SJCRH30 (cell line): Measurements from ENCODE around the gene CCDC12. TPM values are rescaled to one million over a fixed set of nuclear protein-coding genes. Genes with fewer than 3 reads are reported as not detected.
"Not testable (repeated sequence)": the region's sequence is repeated elsewhere in the genome, so short reads cannot be mapped to it uniquely, and the experiment has no call there.

Experiments used
- DNase-seq, 2 experiments: peaks; one replicate each; pipeline ENCODE4 v3.0.0-alpha.2; 2015 to 2020
- H3K27ac ChIP-seq: fragments of 250-450 bp; sonication (Bioruptor Pico); 2 replicates; pipeline ENCODE4 v1.5.1; 2020; ENCODE audit warnings: mild to moderate bottlenecking, moderate library complexity
- H3K27me3 ChIP-seq: fragments of 250-450 bp; sonication (Bioruptor Pico); 2 replicates; pipeline ENCODE4 v1.5.1; 2020; ENCODE audit warnings: mild to moderate bottlenecking, moderate library complexity
- H3K36me3 ChIP-seq: fragments of 250-450 bp; sonication (Bioruptor Pico); 2 replicates; pipeline ENCODE4 v1.5.1; 2020; ENCODE audit warnings: mild to moderate bottlenecking, moderate library complexity
- H3K4me1 ChIP-seq: fragments of 250-450 bp; sonication (Bioruptor Pico); 2 replicates; pipeline ENCODE4 v1.5.1; 2020; ENCODE audit warnings: mild to moderate bottlenecking, moderate library complexity
- H3K4me3 ChIP-seq: fragments of 250-450 bp; sonication (Bioruptor Pico); 2 replicates; pipeline ENCODE4 v1.5.1; 2020; ENCODE audit warnings: mild to moderate bottlenecking, moderate library complexity
- H3K9me3 ChIP-seq: fragments of 250-450 bp; sonication (Bioruptor Pico); replicated peaks from 2 replicates; pipeline ENCODE4 v1.5.1; 2020; ENCODE audit warnings: mild to moderate bottlenecking, moderate library complexity
- total RNA-seq: library from RNA; depleted of rRNA; stranded (reverse); fragments of >200 nt; shearing (Covaris generic); gene quantifications from 2 replicates; pipeline ENCODE4 v1.2.3, GENCODE V29; 2014

The CCDC12 gene
- total RNA-seq, 1 experiment from 2014 or later = 37.8 TPM

GRCh38 chr3:46917257-46917656, 59.3 kb downstream of the CCDC12 start:
- peaks cover 5% of the 10 kb centered on the region; the same call in 1 of the 2 replicates for H3K9me3 ChIP-seq
- H3K4me1 ChIP-seq = peaks cover 12% of the 10 kb centered on the region; the same call in 1 of the 2 replicates
- H3K27me3 ChIP-seq = no peaks in the 10 kb centered on the region
- H3K4me3 ChIP-seq = no peak overlapping the region
- no peak for DNase-seq
- H3K36me3 ChIP-seq = peaks cover 52% of the 10 kb centered on the region
- H3K27ac ChIP-seq = no peak overlapping the region

GRCh38 chr3:46916799-46917198, 59.7 kb downstream of the CCDC12 start:
- Histone ChIP-seq H3K27ac (no peak overlapping the region), H3K4me3 (no peak overlapping the region), H3K27me3 (no peaks in the 10 kb centered on the region), H3K4me1 (peaks cover 12% of the 10 kb centered on the region; the same call in 1 of the 2 replicates), H3K36me3 (peaks cover 48% of the 10 kb centered on the region), H3K9me3 (peaks cover 5% of the 10 kb centered on the region; the same call in 1 of the 2 replicates)
- DNase-seq = no peak

GRCh38 chr3:46916278-46916677, 60.3 kb downstream of the CCDC12 start:
- H3K4me1 ChIP-seq = peaks cover 12% of the 10 kb centered on the region; the same call in 1 of the 2 replicates
- DNase-seq = no peak
- H3K4me3 ChIP-seq = no peak overlapping the region
- no peak overlapping the region for H3K27ac ChIP-seq
- peaks cover 43% of the 10 kb centered on the region for H3K36me3 ChIP-seq
- H3K27me3 ChIP-seq = no peaks in the 10 kb centered on the region
- peaks cover 5% of the 10 kb centered on the region; the same call in 1 of the 2 replicates for H3K9me3 ChIP-seq

DNA sequence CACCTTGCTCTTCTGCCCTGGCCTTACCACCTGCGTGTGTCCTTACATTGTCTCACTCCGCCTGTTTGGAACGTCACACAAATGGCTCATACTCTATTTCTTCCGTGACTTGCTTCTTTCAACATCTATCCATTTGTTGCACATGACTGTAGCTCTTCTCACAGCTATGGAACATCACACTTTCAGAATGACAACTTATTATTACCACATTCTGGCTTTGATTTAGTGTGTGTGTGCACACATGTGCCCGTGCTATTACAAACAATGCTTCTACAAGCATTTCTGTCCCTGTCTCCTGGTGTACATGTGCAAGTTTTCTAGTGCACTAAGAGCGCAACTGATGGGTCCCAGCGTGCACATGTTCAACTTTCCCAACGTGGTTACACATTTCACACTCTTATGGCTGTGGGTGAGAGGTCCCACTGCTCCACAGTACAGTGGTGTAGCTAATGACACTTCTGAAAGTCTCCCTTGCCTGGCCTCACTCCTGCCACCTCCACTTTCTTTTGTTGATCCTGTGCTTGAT, 61.2 kb downstream of the CCDC12 start:
- Histone ChIP-seq H3K4me1 (peaks cover 12% of the 10 kb centered on the region; the same call in 1 of the 2 replicates), H3K27me3 (no peaks in the 10 kb centered on the region), H3K36me3 (peaks cover 34% of the 10 kb centered on the region), H3K9me3 (peaks cover 5% of the 10 kb centered on the region; the same call in 1 of the 2 replicates), H3K27ac (no peak overlapping the region), H3K4me3 (no peak overlapping the region)
- no peak for DNase-seq

DNA sequence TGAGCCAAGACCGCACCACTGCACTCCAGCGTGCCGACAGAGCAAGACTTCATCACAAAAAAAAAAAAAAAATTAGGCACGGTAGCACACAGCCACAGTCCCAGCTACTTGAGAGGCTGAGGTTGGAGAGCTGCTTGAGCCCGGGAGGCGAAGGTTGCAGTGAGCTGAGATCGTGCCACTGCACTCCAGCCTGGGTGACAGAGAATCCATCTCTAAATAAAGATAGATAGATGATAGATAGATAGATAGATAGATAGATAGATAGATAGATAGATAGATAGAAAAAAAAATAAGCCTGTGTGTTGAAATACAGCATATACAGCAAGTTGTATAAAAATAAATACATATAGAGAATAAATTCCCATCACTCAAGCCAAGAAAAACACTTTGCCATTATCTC, 61.7 kb downstream of the CCDC12 start:
- Histone ChIP-seq H3K4me3 (no peak overlapping the region), H3K4me1 (peaks cover 13% of the 10 kb centered on the region), H3K27me3 (no peaks in the 10 kb centered on the region), H3K36me3 (peaks cover 29% of the 10 kb centered on the region), H3K27ac (no peak overlapping the region), H3K9me3 (peaks cover 5% of the 10 kb centered on the region; the same call in 1 of the 2 replicates)
- DNase-seq = no peak

GRCh38 chr3:46913644-46914043, 62.9 kb downstream of the CCDC12 start:
- peaks cover 19% of the 10 kb centered on the region for H3K4me1 ChIP-seq
- H3K27ac ChIP-seq = no peak overlapping the region
- peak; percentile 69 to 80 for DNase-seq
- no peaks in the 10 kb centered on the region for H3K27me3 ChIP-seq
- H3K36me3 ChIP-seq = peaks cover 20% of the 10 kb centered on the region
- peaks cover 5% of the 10 kb centered on the region; the same call in 1 of the 2 replicates for H3K9me3 ChIP-seq
- H3K4me3 ChIP-seq = no peak overlapping the region

DNA sequence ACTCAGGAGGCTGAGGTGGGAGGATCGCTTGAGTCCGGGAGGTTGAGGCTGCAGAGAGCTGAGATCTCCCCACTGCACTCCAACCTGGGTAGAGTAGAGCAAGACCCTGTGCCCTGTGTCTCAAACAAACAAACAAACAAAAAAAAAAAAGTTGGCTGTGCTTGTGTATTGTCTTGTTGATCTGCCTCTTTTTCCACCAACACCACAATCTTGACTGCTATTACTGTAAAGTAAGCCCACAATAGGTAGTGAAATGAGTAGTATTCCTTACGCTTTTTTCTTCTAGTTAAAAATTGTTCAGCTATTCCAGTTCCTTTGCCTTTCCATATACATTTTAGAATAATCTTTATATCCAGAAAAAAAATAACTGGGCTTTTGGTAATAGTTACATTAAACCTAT, 63.6 kb downstream of the CCDC12 start:
- Histone ChIP-seq H3K27me3 (no peaks in the 10 kb centered on the region), H3K9me3 (peaks cover 3% of the 10 kb centered on the region; the same call in 1 of the 2 replicates), H3K36me3 (peaks cover 13% of the 10 kb centered on the region), H3K4me3 (no peak overlapping the region), H3K27ac (no peak overlapping the region), H3K4me1 (peaks cover 19% of the 10 kb centered on the region)
- DNase-seq = no peak

- not testable (repeated sequence) for H3K4me3 ChIP-seq, H3K36me3 ChIP-seq, DNase-seq, H3K9me3 ChIP-seq, H3K27ac ChIP-seq, H3K27me3 ChIP-seq
- H3K4me1 ChIP-seq = peaks cover 19% of the 10 kb centered on the region
Observed at GRCh38 chr3:46910914-46911313, 65.6 kb downstream of the CCDC12 start.

DNA sequence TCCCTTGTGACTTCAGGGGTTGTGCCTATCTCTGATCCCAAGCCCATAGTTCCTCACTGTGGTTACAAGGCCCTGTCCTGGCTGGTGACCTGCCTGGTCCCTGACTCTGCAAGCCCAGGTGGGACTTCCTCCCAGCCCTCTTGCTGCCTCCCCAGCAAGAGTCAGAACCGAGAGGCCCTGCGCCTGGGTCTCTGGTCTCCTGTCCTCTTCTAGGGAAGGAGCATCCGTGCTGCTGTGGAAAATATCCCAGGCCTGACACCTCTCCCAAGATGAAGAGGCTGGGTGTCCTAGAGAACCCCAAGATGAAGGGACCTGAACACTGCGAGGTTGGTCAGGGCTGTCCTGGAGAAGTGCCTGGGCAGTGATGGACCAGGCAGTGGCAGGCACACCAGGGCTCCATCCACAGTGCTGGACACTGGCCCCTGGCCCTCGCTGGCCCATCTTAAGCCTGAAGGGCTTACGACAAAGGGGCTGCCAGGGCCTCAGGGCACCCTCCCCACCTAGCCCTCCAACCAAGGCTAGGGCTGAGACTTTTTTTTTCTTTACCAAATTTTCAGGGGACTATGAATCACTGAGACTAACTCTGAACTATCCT, 66.3 kb downstream of the CCDC12 start:
- no peak overlapping the region for H3K4me3 ChIP-seq
- peaks cover 19% of the 10 kb centered on the region for H3K4me1 ChIP-seq
- H3K9me3 ChIP-seq = no peaks in the 10 kb centered on the region
- peaks cover 3% of the 10 kb centered on the region; the same call in 1 of the 2 replicates for H3K27me3 ChIP-seq
- peak overlapping the region; percentile 25; the same call in 1 of the 2 replicates for H3K27ac ChIP-seq
- H3K36me3 ChIP-seq = 0 out of 2 replicates have a peak, but pooled peaks cover 2% of the 10 kb centered on the region
- DNase-seq = no peak

DNA sequence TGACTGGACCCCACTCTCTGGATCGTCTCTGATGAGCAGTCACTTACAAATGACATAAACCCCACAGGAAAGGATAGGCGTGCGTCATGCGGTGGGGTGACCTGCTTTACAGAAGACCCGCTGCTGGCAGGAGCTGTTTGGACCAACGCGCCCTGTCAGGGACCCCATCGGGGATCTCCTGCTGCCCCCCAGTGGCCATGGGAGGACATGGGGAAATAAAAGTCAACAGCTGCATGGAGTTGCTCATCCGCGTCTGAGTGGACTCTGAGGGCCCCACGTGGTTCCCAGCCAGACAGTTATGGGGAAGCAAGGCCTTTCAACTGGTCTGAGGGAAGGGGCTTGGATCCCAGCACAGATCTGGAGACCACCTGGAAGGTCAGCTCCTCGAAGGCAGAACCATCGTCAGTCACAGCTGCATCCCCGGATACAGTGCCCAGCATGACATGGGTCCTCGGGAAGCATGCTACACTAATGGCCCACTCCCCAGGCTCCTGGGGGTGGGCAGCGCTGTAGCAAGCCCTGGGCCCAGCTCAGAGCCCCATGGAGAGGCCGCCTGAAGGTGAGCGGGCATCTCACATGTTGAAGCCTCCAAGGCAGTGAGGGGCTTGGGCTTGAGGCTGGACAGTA, 66.9 kb downstream of the CCDC12 start:
- Histone ChIP-seq H3K4me1 (peaks cover 19% of the 10 kb centered on the region), H3K9me3 (no peaks in the 10 kb centered on the region), H3K36me3 (0 out of 2 replicates have a peak, but pooled peaks cover 2% of the 10 kb centered on the region), H3K4me3 (no peak overlapping the region), H3K27ac (peak overlapping the region; percentile 25), H3K27me3 (peaks cover 3% of the 10 kb centered on the region; the same call in 1 of the 2 replicates)
- peak; percentile 90 to 94 for DNase-seq

DNA sequence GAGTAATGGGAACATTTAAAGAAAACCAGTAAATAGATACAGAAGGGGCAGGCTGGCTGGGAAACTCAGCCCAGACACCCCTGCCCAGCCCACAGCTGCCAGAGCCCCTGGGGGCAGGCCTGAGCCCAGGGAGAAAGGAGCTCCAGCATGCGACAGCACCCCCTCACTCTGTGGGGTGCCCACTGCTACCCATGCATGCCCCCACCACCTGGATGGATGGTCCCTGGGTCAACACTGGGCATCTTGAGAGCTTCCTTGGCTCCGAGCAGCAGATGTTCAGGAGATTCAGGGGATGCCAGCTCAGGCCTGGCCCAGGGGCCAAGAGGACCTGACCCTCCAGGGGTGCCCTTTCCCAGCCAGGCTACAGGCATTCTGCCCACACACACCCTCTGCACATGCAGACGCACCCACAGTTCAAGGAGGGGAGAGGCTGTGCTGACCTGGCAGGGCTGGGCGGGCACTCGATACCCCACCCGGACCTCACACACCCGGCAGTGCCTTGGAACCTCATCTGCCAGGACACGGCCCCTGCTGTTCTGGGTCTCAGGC, 67.5 kb downstream of the CCDC12 start:
- no peak overlapping the region for H3K4me3 ChIP-seq
- peaks cover 3% of the 10 kb centered on the region; the same call in 1 of the 2 replicates for H3K27me3 ChIP-seq
- H3K4me1 ChIP-seq = peaks cover 14% of the 10 kb centered on the region
- H3K36me3 ChIP-seq = 0 out of 2 replicates have a peak, but pooled peaks cover 2% of the 10 kb centered on the region
- no peak overlapping the region for H3K27ac ChIP-seq
- DNase-seq = no peak
- H3K9me3 ChIP-seq = no peaks in the 10 kb centered on the region

- no peak overlapping the region for H3K27ac ChIP-seq
Observed at GRCh38 chr3:46908294-46908985, 68.1 kb downstream of the CCDC12 start.

GRCh38 chr3:46907960-46908293, 68.6 kb downstream of the CCDC12 start:
- DNase-seq = no peak
- peaks cover 3% of the 10 kb centered on the region; the same call in 1 of the 2 replicates for H3K27me3 ChIP-seq
- no peaks in the 10 kb centered on the region for H3K9me3 ChIP-seq
- H3K36me3 ChIP-seq = 0 out of 2 replicates have a peak, but pooled peaks cover 2% of the 10 kb centered on the region
- H3K27ac ChIP-seq = no peak overlapping the region
- peaks cover 7% of the 10 kb centered on the region for H3K4me1 ChIP-seq
- no peak overlapping the region for H3K4me3 ChIP-seq

More at GRCh38 chr3:46908294-46908985, 68.1 kb downstream of the CCDC12 start:
- H3K36me3 ChIP-seq = 0 out of 2 replicates have a peak, but pooled peaks cover 2% of the 10 kb centered on the region
- peaks cover 8% of the 10 kb centered on the region for H3K4me1 ChIP-seq
- DNase-seq = peak in 1 of 2 experiments; percentile 33
- no peaks in the 10 kb centered on the region for H3K9me3 ChIP-seq
- H3K4me3 ChIP-seq = no peak overlapping the region
- H3K27me3 ChIP-seq = peaks cover 3% of the 10 kb centered on the region; the same call in 1 of the 2 replicates

- Histone ChIP-seq H3K4me3 (no peak overlapping the region), H3K27ac (no peak overlapping the region), H3K4me1 (peaks cover 7% of the 10 kb centered on the region), H3K9me3 (no peaks in the 10 kb centered on the region), H3K36me3 (0 out of 2 replicates have a peak, but pooled peaks cover under 1% of the 10 kb centered on the region), H3K27me3 (peaks cover 3% of the 10 kb centered on the region; the same call in 1 of the 2 replicates)
- DNase-seq = no peak
Observed at GRCh38 chr3:46907271-46907670, 69.3 kb downstream of the CCDC12 start.
